SHP77 (cell line): Measurements from ENCODE around the gene NLK.
"Not testable (repeated sequence)": the region's sequence is repeated elsewhere in the genome, so short reads cannot be mapped to it uniquely, and the experiment has no call there.

Experiments used
- DNase-seq, 2 experiments: peaks; one replicate each; lab custom pipeline; 2025; lab: John Stamatoyannopoulos, UW

Gene NLK

GRCh38 chr17:28155405-28155804, 112.9 kb downstream of the NLK start:
- DNase-seq: not testable (repeated sequence)

GRCh38 chr17:28159004-28159403, 116.5 kb downstream of the NLK start:
- DNase-seq: no peak

GRCh38 chr17:28159924-28160323, 117.4 kb downstream of the NLK start:
- DNase-seq: no peak

DNA sequence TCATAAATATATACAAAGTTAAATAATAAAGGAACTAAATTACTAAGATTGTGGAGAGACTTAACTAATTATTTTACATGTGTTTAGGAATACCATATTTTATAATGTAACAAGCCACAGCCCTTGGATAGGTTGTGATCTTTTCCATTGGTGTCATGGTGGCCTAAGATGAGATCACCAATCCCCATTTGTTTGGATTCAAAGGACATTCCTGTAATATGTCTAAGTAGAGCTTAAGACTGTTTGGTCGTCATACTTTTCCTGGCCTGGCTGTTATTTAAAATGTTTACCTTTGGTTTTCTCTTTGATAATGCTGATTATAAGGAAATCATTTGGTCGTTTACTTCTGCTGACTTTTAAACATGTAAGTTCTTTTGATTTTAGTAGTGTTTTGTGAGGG, 118.1 kb downstream of the NLK start:
- DNase-seq: no peak

GRCh38 chr17:28161311-28161710, 118.8 kb downstream of the NLK start:
- DNase-seq: no peak

- DNase-seq: no peak
Measured at GRCh38 chr17:28166478-28166877, 124.0 kb downstream of the NLK start.

GRCh38 chr17:28169621-28170349, 127.3 kb downstream of the NLK start:
- DNase-seq: no peak

GRCh38 chr17:28170771-28171170, 128.3 kb downstream of the NLK start:
- no peak for DNase-seq

DNA sequence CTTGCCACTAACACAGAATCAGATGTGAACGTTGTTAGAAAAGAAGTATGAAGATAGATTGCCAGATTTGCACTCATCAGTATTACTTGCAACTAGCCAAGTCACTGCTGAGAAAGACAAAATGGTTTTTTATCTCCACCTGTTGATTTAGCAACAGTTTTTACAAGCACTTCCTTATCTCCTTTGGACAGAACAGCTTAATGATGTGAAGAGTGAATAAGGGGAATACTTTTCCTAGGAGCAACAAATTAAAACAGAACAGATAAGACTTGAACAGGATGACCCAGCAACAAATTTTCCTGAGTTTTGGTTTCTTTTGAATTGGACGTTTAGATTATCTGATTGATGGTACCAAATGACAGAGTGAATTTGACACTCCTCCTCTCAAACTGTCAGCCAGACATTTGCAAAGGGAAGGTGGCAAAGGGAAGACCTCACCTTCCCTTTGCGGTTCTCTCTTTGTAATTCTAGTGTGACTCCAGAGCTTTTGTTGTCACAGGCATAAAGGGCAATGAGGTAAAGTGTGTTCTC, 130.6 kb downstream of the NLK start:
- DNase-seq: no peak

- DNase-seq: no peak
Measured at GRCh38 chr17:28173801-28174200, 131.3 kb downstream of the NLK start.

GRCh38 chr17:28174352-28175046, 132.0 kb downstream of the NLK start:
- no peak for DNase-seq

DNA sequence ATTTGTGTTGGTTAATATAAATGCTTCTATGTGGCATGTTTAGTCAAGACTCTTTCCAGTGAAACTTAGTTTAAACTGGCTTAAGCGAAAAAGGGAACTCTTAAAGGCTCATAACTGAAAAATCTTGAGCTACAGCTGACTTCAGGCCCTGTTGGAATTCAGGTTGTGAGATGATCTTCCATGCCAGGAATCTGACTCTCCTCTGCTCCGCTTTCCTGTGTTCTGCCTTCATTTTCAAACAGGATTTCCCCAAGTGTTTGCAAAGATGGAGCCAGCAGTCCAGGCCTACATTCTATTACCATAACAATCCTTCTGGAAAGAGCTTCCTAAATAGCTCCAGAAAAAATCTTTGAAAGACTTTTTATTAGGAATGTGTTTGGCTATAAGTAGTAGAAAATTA, 134.9 kb downstream of the NLK start:
- no peak for DNase-seq

DNA sequence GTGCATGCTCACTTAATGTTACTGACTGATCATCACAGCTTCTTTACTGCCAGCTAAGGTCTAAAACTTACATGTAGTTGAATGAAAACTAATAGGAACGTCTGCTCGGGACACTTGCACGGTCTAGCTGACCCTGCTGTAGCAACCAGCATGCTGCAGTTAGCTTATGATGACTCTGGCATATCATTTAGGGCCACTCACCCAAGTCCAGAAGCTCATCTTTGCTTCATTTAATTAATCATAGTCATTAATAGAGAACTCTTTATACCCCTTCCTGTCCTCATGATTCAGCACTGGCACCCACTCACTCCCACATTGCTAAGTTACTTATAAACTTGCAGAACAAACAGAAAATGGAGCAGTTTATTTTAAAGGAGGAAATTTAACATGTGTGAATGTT, 136.3 kb downstream of the NLK start:
- DNase-seq: no peak

DNA sequence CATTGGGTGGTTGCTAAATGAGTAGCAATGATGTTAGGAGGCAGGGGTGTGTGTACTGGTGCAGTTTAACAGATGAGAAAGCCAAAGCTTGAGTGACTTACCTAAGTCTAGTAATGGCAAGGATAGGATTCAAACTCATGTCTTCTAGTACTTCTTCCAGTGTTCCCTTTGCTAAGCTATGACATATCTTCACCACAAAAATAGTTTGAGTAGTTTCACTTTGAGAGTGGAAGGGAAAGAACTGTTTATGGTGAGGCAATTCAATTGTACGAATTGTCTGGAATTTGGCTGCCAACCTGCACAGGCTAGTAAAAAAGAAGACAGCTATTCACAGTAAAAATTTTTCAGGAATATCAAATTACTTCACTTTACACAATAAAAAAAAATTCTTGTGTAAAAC, 138.0 kb downstream of the NLK start:
- no peak for DNase-seq

DNA sequence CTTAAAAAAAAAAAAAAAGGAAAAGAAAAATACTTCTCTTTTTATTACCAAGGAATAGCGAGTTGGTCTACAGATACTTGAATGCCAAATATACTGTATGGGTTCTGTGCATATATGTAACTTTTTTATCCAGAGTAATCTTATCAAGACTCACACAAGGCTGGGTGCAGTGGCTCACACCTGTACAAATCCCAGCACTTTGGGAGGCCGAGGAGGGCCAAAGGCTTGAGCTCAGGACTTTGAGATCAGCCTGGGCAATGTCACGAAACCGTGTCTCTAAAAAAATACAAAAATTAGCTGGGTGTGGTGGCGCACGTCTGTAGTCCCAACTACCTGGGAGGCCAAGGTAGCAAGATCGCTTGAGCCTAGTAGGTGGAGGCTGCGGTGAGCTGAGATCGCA, 139.1 kb downstream of the NLK start:
- DNase-seq: no peak

DNA sequence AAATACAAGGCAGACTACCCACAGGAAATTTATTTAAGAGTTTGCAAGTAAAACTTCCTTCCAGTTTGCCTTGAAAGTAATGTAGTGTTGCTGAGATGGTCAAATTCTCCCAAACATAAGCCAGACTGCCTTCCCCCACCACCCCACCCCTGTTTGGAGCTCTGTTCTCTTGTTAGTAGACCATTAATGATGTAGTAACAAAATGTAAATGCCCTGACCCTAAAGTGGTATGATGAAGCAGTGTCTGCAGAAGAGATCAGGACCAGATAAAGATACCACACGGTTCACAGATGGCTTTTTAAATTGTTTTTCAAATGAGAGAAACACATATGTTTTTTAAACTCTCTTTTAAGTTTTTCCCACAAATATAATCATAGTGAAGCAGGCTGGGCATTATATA, 140.1 kb downstream of the NLK start:
- DNase-seq: no peak

DNA sequence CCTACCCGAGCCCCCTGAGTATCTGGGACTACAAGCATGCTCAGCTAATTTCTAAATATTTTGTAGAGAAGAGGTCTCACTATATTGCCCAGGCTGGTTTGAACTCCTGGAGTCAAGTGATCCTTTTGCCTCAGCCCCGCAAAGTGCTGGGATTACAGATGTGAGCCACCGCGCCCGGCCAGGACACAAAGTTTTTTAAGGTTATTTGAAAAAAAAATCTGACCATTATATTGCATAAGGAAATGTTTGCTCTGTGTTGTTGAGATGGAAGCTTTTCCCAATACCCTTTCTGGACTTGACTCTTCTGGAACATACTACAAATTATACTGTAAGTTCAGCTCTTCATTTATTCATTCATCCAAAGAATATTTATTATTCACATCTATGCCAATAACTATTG, 143.2 kb downstream of the NLK start:
- DNase-seq: no peak

- not testable (repeated sequence) for DNase-seq
Measured at GRCh38 chr17:28186472-28186871, 144.0 kb downstream of the NLK start.

DNA sequence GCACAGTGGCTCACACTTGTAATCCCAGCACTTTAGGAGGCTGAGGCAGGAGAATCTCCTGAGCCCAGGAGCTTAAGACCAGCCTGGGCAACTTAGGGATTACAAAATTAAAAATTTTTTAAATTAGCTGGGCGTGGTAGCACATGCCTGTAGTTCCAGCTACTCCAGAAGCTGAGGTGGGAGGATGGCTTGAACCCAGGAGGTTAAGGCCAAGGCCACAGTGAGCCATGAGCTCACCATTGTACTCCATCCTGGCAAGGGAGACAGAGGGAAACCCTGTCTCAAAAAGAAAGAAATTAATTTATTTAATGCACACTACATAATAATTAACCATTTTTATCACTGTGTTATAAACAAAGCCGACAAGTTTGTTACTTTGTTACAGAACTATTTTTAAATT, 145.5 kb downstream of the NLK start:
- no peak for DNase-seq

- no peak for DNase-seq
Measured at GRCh38 chr17:28188841-28189263, 146.4 kb downstream of the NLK start.

GRCh38 chr17:28189667-28190066, 147.2 kb downstream of the NLK start:
- no peak for DNase-seq

GRCh38 chr17:28191018-28191417, 148.5 kb downstream of the NLK start:
- no peak for DNase-seq

GRCh38 chr17:28193241-28193640, 150.8 kb downstream of the NLK start:
- no peak for DNase-seq

DNA sequence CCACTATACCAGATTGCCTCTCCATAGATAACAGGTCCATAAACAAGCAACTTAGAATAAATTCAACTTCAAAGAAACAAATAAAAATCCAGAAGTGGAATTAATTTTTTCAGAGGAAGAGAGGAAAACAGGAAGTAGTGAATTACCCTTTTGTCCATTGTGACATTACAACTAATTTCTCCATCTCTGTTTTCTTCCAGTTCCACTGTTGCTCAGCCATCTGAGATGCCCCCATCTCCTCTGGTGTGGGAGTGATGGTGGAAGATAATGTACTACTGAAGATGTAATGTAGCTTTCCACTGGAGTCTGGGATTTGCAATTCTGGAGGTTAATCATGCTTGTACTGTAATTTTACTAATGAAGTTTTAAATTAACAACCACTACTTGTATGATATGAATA, 151.9 kb downstream of the NLK start:
- DNase-seq: no peak
